DMS153 treated with DMSO at 0.1 percent for 48 hours (cell line): ENCODE results near the gene STIM1.
"Not testable (repeated sequence)": the region's sequence is repeated elsewhere in the genome, so short reads cannot be mapped to it uniquely, and the experiment has no call there.

ENCODE experiments used
- DNase-seq: peaks from one replicate; lab custom pipeline; 2025; ENCODE audit not compliant: unreplicated experiment; lab: John Stamatoyannopoulos, UW

STIM1 gene

GRCh38 chr11:3853899-3854659 lies 1.4 kb upstream of the STIM1 start:
- DNase-seq = peak; percentile 13

DNA sequence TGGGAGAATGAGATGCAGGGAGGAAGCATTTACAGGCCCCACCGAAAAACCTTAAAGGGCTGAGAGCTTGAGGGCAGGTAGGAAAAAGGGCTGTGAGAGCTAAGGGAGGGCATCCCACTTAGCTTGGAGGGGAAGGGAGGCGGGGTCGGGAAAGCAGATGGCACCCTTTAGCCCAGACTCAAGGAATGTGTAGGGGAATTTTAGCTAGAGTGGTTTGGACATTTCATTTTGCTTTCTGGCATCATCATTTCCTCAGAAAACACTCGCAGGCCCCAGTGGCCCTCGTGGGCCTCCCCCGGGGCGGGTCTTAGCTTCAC lies 846 bp upstream of the STIM1 start:
- DNase-seq = no peak

GRCh38 chr11:3855808-3856491 lies 486 bp downstream of the STIM1 start:
- DNase-seq = no peak

DNA sequence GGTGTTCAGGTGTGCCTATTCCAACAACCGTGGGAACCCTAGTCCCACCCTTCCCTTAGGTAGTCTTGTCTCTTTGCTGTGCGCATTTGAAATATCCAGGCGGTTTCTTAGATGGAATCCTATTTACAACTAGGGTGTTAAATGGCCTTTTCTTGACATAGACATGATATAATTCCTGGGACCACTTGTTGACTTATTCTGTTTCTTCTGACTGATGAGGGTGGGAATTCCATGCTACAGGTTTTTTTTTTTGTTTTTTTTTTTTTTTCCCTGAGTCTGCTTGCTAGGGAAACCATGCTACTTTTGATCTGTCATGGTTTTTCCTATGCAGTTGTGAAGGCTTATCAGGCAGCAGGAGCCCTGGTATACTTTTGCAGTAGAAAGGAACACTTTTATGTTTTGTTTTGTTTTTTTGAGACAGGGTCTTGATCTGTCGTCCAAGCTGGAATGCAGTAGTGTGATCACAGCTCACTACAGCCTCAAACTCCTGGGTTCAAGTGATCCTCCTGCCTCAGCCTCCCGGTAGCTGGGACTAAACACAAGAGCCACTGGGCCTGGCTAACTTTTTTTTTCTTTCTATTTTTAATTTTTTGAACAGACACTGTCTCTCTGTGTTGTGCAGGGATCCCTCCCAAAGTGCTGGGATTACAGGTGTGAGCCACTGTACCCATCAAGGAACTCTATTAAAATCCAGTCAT lies 1.5 kb downstream of the STIM1 start:
- DNase-seq = no peak

GRCh38 chr11:3857628-3858027 lies 2.2 kb downstream of the STIM1 start:
- DNase-seq = no peak

DNA sequence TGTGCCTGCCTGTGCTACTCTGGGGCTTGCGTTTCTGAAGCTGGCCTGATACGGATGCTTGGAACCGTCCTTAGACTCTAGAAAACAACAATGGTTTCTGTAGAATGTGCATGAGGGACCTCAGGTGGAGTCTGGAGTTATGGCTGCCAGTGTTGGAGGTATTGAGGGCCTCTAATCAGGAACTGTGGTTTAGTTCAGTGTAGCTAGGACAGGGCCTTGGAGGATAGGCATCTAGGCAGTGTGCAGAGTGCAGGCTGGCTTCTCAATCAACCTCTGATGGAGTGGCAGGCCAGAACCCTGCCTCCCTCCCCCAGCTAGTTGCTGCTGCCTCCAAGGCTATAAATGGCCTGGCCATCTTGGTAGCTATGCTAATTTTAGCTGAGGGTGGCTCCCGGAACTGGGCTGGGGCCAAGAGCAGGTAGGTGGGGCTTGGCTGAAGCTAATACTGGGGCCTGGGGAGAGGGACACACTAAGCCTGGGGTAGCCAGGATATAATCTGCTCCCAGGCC lies 4.0 kb downstream of the STIM1 start:
- DNase-seq = no peak

DNA sequence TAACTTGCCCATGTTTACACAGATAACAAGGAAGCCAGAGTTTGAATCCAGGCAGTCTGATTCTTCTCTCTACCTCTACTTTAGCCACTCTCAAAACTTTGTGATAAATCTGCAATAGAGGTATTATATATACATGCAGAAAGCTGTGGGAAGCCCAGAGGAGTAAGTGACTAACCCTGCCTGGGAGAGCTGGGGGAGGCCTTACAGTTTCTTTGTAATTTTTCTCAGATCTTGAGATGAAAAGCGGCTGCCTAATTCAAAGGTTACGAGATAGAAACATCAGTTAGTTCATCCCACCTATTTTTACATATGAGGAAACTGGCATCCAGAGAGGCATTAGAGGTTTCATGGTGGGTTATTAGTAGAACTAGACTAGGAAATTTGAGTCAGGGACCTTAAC lies 4.9 kb downstream of the STIM1 start:
- no peak for DNase-seq

- not testable (repeated sequence) for DNase-seq
Measured at GRCh38 chr11:3860898-3861393, 5.5 kb downstream of the STIM1 start.

DNA sequence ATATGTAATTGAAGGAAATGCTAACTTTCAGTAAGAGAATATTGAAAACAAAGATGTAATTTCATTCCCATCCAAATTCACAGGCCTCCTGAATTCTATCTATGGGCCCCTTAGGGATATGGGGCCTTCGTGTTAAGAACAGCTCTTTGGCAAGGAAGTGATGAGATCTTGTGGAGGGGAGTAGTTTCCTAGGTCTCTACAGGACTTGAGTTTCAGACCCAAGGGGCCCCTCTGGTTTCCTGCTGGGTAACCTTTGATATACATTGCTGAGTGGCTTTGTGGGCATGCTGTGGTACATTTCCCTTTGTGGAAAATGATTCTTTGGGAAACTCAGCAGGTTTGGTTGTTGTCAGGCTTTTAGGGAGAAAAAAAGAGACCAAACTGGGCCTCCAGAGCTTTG lies 6.2 kb downstream of the STIM1 start:
- no peak for DNase-seq

GRCh38 chr11:3865388-3866193 lies 10.1 kb downstream of the STIM1 start:
- no peak for DNase-seq

GRCh38 chr11:3866206-3866605 lies 10.7 kb downstream of the STIM1 start:
- DNase-seq = no peak

- DNase-seq = no peak
Measured at GRCh38 chr11:3866836-3867208, 11.4 kb downstream of the STIM1 start.

GRCh38 chr11:3867209-3868091 lies 12.0 kb downstream of the STIM1 start:
- no peak for DNase-seq

- DNase-seq = no peak
Measured at GRCh38 chr11:3873712-3874349, 18.4 kb downstream of the STIM1 start.

DNA sequence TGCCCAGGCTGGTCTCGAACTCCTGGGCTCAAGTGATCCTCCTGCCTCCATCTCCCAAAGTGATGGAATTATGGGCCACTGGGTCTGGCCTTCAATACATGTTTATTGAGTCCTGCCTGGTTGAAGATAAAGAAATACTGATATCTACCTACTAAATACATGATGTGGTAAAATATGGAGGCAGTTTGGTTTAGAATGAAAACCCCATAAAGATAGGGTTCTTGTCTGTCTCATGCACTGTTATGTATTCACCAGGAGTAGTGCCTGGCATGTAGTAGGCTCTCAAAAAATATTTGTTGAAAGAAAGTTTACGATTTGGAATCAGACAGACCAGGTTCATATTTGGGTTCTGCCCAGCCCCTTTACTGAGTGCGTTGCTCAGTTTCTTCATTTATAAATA lies 21.1 kb downstream of the STIM1 start:
- no peak for DNase-seq

GRCh38 chr11:3877364-3878257 lies 22.1 kb downstream of the STIM1 start:
- DNase-seq = no peak

DNA sequence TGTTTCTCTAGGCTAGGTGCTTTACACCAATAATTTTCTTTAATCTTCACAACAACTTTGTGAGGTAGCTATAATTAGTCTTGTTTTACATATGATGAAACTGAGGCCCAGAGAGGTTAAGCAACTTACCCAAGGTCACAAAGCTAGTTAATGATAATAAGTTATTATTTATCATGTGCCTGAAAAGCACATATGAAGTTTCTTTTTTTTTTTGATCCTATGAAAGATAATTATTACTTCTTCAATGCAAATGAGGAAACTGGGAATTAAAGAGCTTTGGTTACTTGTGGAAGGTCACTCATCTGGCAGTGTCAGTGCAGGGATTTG lies 22.8 kb downstream of the STIM1 start:
- DNase-seq = no peak

- no peak for DNase-seq
Measured at GRCh38 chr11:3879216-3879966, 23.9 kb downstream of the STIM1 start.
